ENCODE measurements around the gene PDPN. TPM values are rescaled to one million over a fixed set of nuclear protein-coding genes. Genes with fewer than 3 reads are reported as not detected.

PDPN gene
- polyA plus RNA-seq, 1 donor (not counting 4 experiments of a cell fraction or from before 2014, with no cell fraction given): 29.9 TPM

DNA sequence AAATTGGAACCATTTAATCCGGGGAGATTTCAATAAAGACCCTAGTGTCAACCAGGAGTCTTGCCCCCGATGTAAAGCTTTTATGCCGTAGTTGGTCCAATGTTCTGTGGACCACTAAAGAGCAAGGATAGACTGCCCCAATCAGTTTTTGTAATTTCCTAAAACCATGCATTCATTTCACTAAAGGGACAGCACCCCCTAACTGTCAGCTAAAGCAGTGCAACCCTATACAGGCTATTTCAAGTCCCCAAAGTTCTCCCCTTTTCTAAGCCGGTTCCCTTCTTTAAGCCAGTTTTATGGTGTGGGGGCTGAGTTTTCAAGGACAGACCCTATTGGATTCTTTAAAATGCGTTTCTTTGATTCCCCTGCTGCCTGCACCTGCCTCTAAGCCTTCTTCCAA is 12.7 kb upstream of the PDPN start:
- H3K9me1 ChIP-seq (ENCODE audit: control insufficient read depth, extremely low read depth, insufficient read depth, low read length): no peaks in the 10 kb centered on the region
- no peaks in the 10 kb centered on the region for H3K27me3 ChIP-seq (ENCODE audit: control insufficient read depth, extremely low read depth, insufficient read depth, low read length)
- no peak overlapping the region for H3K4me2 ChIP-seq (ENCODE audit: control insufficient read depth, extremely low read depth, insufficient read depth, low read depth, low read length)
- dilution Hi-C loops (cut with MboI; ENCODE audit: extremely low pct_ligation_motif_present, low sequenced_read_pairs): no loop called here
- FAIRE-seq: no peak
- DNase-seq (ENCODE audit: low read depth, low spot score): no peak
- H3K4me1 ChIP-seq (ENCODE audit: control insufficient read depth, extremely low read depth, insufficient read depth, low read length): no peaks in the 10 kb centered on the region
- H3K36me3 ChIP-seq (ENCODE audit: control insufficient read depth in 2 of 2, extremely low read depth in 1 of 2, insufficient read depth in 2 of 2, low read length in 2 of 2): no peaks in the 10 kb centered on the region
- TF ChIP-seq EZH2 (IDR thresholded peaks at IDR 0.05; ENCODE audit: low read length): no peak
- peak; percentile 26 to 56 (median 33) for TF ChIP-seq CTCF (optimal IDR thresholded peaks at IDR 0.05 in 1 of 3, IDR thresholded peaks at IDR 0.05 in 1 of 3, conservative IDR thresholded peaks at IDR 0.05 in 1 of 3; ENCODE audit: extremely low read depth in 1 of 3, insufficient read depth in 2 of 3, low read length in 3 of 3)
- no peak overlapping the region for H3K9ac ChIP-seq (ENCODE audit: control insufficient read depth, extremely low read depth, insufficient read depth, low read length)
- H4K20me1 ChIP-seq (ENCODE audit: control insufficient read depth, extremely low read depth, insufficient read depth, low read length): no peaks in the 10 kb centered on the region
- no peak overlapping the region for H2AFZ ChIP-seq (ENCODE audit: control insufficient read depth, low read length)
- no peak overlapping the region for H3K4me3 ChIP-seq (ENCODE audit: control insufficient read depth in 2 of 3, extremely low read depth in 1 of 3, insufficient read depth in 2 of 3, low read depth in 1 of 3, low read length in 3 of 3)
- no peaks in the 10 kb centered on the region for H3K79me2 ChIP-seq (ENCODE audit: control insufficient read depth, insufficient read depth, low read length)
- no peak overlapping the region for H3K27ac ChIP-seq (ENCODE audit: control insufficient read depth, insufficient read depth, low read length)
- H3K9me3 ChIP-seq (ENCODE audit: control insufficient read depth, low read depth, low read length): no peaks in the 10 kb centered on the region

DNA sequence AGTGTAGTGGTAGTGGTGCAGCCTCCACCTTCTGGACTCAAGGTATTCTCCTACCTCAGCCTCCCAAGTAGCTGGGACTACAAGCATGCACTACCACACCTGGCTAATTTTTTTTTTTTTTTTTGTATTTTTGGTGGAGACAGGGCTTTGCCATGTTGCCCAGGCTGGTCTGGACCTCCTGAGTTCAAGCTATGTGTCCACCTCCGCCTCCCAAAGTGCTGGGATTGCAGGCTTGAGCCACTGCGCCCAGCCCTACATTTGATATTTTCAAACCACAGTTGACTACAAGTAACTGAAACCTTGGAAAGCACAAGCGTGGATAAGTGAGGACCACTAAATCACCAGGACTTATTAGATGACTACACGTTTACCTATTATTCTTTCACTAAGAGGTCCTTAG is 10.0 kb upstream of the PDPN start:
- H2AFZ ChIP-seq (ENCODE audit: control insufficient read depth, low read length): no peak overlapping the region
- no peak overlapping the region for H3K4me3 ChIP-seq (ENCODE audit: control insufficient read depth in 2 of 3, extremely low read depth in 1 of 3, insufficient read depth in 2 of 3, low read depth in 1 of 3, low read length in 3 of 3)
- H3K4me2 ChIP-seq (ENCODE audit: control insufficient read depth, extremely low read depth, insufficient read depth, low read depth, low read length): no peak overlapping the region
- H3K27ac ChIP-seq (ENCODE audit: control insufficient read depth, insufficient read depth, low read length): no peak overlapping the region
- no peak overlapping the region for H3K9ac ChIP-seq (ENCODE audit: control insufficient read depth, extremely low read depth, insufficient read depth, low read length)
- H3K36me3 ChIP-seq (ENCODE audit: control insufficient read depth in 2 of 2, extremely low read depth in 1 of 2, insufficient read depth in 2 of 2, low read length in 2 of 2): no peaks in the 10 kb centered on the region
- TF ChIP-seq EZH2 (IDR thresholded peaks at IDR 0.05; ENCODE audit: low read length): no peak
- TF ChIP-seq CTCF (optimal IDR thresholded peaks at IDR 0.05 in 1 of 3, IDR thresholded peaks at IDR 0.05 in 1 of 3, conservative IDR thresholded peaks at IDR 0.05 in 1 of 3; ENCODE audit: extremely low read depth in 1 of 3, insufficient read depth in 2 of 3, low read length in 3 of 3): no peak
- no peaks in the 10 kb centered on the region for H3K79me2 ChIP-seq (ENCODE audit: control insufficient read depth, insufficient read depth, low read length)
- FAIRE-seq: no peak
- dilution Hi-C loops (cut with MboI; ENCODE audit: extremely low pct_ligation_motif_present, low sequenced_read_pairs): no loop called here
- no peaks in the 10 kb centered on the region for H3K9me1 ChIP-seq (ENCODE audit: control insufficient read depth, extremely low read depth, insufficient read depth, low read length)
- no peaks in the 10 kb centered on the region for H3K27me3 ChIP-seq (ENCODE audit: control insufficient read depth, extremely low read depth, insufficient read depth, low read length)
- no peaks in the 10 kb centered on the region for H4K20me1 ChIP-seq (ENCODE audit: control insufficient read depth, extremely low read depth, insufficient read depth, low read length)
- H3K9me3 ChIP-seq (ENCODE audit: control insufficient read depth, low read depth, low read length): no peaks in the 10 kb centered on the region
- no peak for DNase-seq (ENCODE audit: low read depth, low spot score)
- H3K4me1 ChIP-seq (ENCODE audit: control insufficient read depth, extremely low read depth, insufficient read depth, low read length): no peaks in the 10 kb centered on the region

All from keratinocyte (primary cell).